Hepatocyte (in vitro differentiated cells): Measurements from ENCODE around the gene EXOC8. TPM values are rescaled to one million over a fixed set of nuclear protein-coding genes. Genes with fewer than 3 reads are reported as not detected.
A peak's percentile ranks its signal among the peaks of the same experiment; 100 is the strongest.

Source experiments
- DNase-seq: peaks from one replicate; pipeline ENCODE4 v3.0.0-alpha.2; 2016; ENCODE audit warnings: low spot score
- H2AFZ ChIP-seq: fragments of 200-600 bp; sonication (generic); 2 replicates; pipeline ENCODE4 v1.6.0; 2016; ENCODE audit warnings: antibody characterized with exemption, mild to moderate bottlenecking
- H3K27ac ChIP-seq: fragments of 200-600 bp; sonication (generic); 2 replicates; pipeline ENCODE4 v1.5.1; 2016; ENCODE audit warnings: mild to moderate bottlenecking
- H3K27me3 ChIP-seq: fragments of 200-600 bp; sonication (generic); 2 replicates; pipeline ENCODE4 v1.6.1; 2016
- H3K36me3 ChIP-seq: fragments of 200-600 bp; sonication (generic); replicated peaks from 2 replicates; pipeline ENCODE4 v1.5.1; 2016; ENCODE audit warnings: low read depth; ENCODE audit not compliant: insufficient read depth
- H3K4me1 ChIP-seq: fragments of 200-600 bp; sonication (generic); 2 replicates; pipeline ENCODE4 v1.5.1; 2016; ENCODE audit warnings: mild to moderate bottlenecking, moderate library complexity; ENCODE audit not compliant: insufficient read depth
- H3K4me2 ChIP-seq: fragments of 200-600 bp; sonication (generic); 2 replicates; pipeline ENCODE4 v1.6.0; 2016
- H3K4me3 ChIP-seq: fragments of 200-600 bp; sonication (generic); 2 replicates; pipeline ENCODE4 v1.5.1; 2016; ENCODE audit warnings: mild to moderate bottlenecking
- H3K79me2 ChIP-seq: fragments of 200-600 bp; sonication (generic); 2 replicates; pipeline ENCODE4 v1.6.0; 2017; ENCODE audit warnings: mild to moderate bottlenecking
- H3K9me2 ChIP-seq: fragments of 200-600 bp; sonication (generic); replicated peaks from 2 replicates; pipeline ENCODE4 v1.6.0; 2017; ENCODE audit warnings: mild to moderate bottlenecking; ENCODE audit not compliant: insufficient read depth
- H3K9me3 ChIP-seq: fragments of 200-600 bp; sonication (generic); 2 replicates; pipeline ENCODE4 v1.5.1; 2016; ENCODE audit warnings: low read depth, mild to moderate bottlenecking
- H4K20me1 ChIP-seq: fragments of 200-600 bp; sonication (generic); 2 replicates; pipeline ENCODE4 v1.6.0; 2016; ENCODE audit warnings: mild to moderate bottlenecking; ENCODE audit not compliant: insufficient read depth, poor library complexity, severe bottlenecking
- EZH2 ChIP-seq: fragments of 200-600 bp; sonication (generic); IDR thresholded peaks from 2 replicates; pipeline ENCODE4 v1.6.1; 2016; ENCODE audit warnings: antibody characterized with exemption, mild to moderate bottlenecking, borderline replicate concordance
- EZH2phosphoT487 ChIP-seq: fragments of 200-600 bp; sonication (generic); IDR thresholded peaks from one replicate; pipeline ENCODE4 v1.6.1; 2018; ENCODE audit warnings: antibody characterized with exemption, mild to moderate bottlenecking, low read depth, moderate library complexity; ENCODE audit not compliant: unreplicated experiment, severe bottlenecking
- WGBS: methylation state at CpG from one replicate; pipeline ENCODE4 v1.1.6; 2016; ENCODE audit warnings: low lambda C conversion rate; ENCODE audit errors: missing lambda C conversion rate; 5-methylcytosine and 5-hydroxymethylcytosine counted together
- polyA plus RNA-seq: library from polyadenylated mRNA; unstranded; fragments of >200 nt; fragmentation: Nextera tagmentation; extraction: Ambion mirVana; gene quantifications from 2 replicates; pipeline ENCODE4 v1.2.1, GENCODE V29; 2016
- total RNA-seq: library from RNA; depleted of rRNA; stranded (reverse); fragments of >200 nt; gene quantifications from 2 replicates; pipeline ENCODE4 v1.2.3, GENCODE V29; 2014
- TF ChIP-seq, protein P1 (sequence below): fragments of 200-600 bp; sonication (generic); IDR thresholded peaks from 2 replicates; pipeline ENCODE4 v1.5.1; 2016; ENCODE audit warnings: antibody characterized with exemption, mild to moderate bottlenecking; ENCODE audit not compliant: poor library complexity

EXOC8 gene
- total and polyA plus RNA-seq, 2 experiments from 2014 or later = 3.2 to 23.4 TPM

DNA sequence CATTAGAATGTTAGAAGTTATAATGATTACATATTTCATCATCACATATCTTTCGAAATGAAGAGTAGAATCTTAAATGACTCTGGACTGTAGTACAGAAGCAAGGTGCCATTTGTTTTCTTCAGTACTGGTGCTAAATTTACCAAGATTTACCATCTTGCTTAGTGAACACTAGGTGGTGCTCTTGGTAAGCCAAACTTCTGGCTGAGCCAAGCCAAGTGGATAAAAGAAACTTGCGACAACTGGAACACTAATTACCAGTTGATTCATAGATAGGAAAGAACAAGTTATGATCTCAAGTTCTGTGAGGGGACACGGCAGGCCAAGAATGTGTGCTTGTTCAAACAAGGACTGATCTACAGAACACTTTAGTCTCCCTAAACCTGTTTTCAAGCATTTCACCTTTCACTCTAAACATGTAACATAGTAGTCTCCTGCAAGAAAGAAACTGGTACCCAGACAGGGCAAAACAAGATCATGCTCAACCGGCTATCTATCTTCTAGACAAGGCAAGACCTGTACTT lies 20.2 kb upstream of the EXOC8 start:
- no peaks in the 10 kb centered on the region for H3K27me3 ChIP-seq
- H4K20me1 ChIP-seq = no peaks in the 10 kb centered on the region
- H3K9me2 ChIP-seq = no peaks in the 10 kb centered on the region
- WGBS = 21% methylated on average over 4 of the region's 4 CpGs
- no peak for TF ChIP-seq EZH2
- TF ChIP-seq, protein P1, sequence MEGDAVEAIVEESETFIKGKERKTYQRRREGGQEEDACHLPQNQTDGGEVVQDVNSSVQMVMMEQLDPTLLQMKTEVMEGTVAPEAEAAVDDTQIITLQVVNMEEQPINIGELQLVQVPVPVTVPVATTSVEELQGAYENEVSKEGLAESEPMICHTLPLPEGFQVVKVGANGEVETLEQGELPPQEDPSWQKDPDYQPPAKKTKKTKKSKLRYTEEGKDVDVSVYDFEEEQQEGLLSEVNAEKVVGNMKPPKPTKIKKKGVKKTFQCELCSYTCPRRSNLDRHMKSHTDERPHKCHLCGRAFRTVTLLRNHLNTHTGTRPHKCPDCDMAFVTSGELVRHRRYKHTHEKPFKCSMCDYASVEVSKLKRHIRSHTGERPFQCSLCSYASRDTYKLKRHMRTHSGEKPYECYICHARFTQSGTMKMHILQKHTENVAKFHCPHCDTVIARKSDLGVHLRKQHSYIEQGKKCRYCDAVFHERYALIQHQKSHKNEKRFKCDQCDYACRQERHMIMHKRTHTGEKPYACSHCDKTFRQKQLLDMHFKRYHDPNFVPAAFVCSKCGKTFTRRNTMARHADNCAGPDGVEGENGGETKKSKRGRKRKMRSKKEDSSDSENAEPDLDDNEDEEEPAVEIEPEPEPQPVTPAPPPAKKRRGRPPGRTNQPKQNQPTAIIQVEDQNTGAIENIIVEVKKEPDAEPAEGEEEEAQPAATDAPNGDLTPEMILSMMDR = peak; percentile 80
- no peaks in the 10 kb centered on the region for H3K4me1 ChIP-seq
- H3K27ac ChIP-seq = peak overlapping the region; percentile 13
- H3K9me3 ChIP-seq = no peaks in the 10 kb centered on the region
- H3K4me3 ChIP-seq = no peak overlapping the region
- H3K36me3 ChIP-seq = no peaks in the 10 kb centered on the region
- H3K79me2 ChIP-seq = no peaks in the 10 kb centered on the region
- H2AFZ ChIP-seq = no peak overlapping the region
- peak; percentile 79 for DNase-seq
- peak overlapping the region; percentile 24 for H3K4me2 ChIP-seq

DNA sequence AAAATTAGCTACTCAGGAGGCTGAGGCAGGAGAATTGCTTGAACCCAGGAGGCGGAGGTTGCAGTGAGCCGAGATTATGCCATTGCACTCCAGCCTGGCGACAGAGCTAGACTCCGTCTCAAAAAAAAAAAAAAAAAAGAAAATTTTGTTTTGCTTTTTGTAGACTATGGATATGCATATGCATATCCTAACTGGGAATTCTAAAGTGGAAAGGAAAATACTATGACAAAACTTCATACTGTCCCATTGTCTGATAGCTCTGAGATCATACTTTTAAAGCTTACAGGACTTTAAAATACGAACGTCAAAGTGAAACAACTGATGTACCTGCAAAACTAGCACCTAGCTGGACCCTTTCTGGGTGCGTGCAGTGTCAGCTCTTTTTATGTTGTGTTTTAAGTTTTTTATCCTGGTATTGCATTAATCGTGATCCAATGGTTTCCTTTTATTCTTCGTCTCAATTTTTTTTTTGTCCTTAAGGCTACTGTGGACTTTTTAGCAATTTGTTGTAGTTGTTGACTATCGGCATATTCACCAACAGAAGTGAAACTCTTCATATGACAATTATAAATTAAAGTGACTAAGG lies 19.6 kb upstream of the EXOC8 start:
- Histone ChIP-seq H3K4me2 (no peak overlapping the region), H3K4me3 (no peak overlapping the region), H3K4me1 (no peaks in the 10 kb centered on the region), H3K9me2 (no peaks in the 10 kb centered on the region), H3K79me2 (no peaks in the 10 kb centered on the region), H3K36me3 (no peaks in the 10 kb centered on the region), H4K20me1 (no peaks in the 10 kb centered on the region), H3K9me3 (no peaks in the 10 kb centered on the region), H3K27ac (no peak overlapping the region), H3K27me3 (no peaks in the 10 kb centered on the region), H2AFZ (no peak overlapping the region)
- TF ChIP-seq EZH2 (no peak), EZH2phosphoT487 (no peak)
- TF ChIP-seq, protein P1 = no peak
- no peak for DNase-seq
- WGBS = 86% methylated on average over 10 of the region's 10 CpGs

DNA sequence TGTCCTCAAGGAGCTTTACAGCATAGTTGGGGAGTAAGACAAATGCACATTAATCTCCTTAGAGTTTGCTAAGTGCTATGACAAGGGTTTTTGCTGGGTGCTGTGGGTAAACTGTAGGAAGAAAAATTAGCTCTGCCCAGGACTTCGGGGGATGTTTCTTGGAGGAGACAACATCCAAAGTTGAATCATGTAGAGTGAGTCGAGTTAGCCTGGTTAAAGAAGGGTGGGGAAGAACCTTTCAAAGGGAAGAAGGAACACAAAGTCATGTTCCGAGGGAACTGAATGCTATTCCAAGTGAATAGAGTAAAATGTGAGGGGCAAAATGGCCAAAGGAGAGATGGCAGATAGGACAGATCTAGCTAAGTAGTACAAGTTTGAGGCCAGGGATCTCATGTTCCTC lies 17.5 kb upstream of the EXOC8 start:
- H3K4me3 ChIP-seq = no peak overlapping the region
- H3K4me2 ChIP-seq = no peak overlapping the region
- H3K79me2 ChIP-seq = no peaks in the 10 kb centered on the region
- H3K4me1 ChIP-seq = no peaks in the 10 kb centered on the region
- no peaks in the 10 kb centered on the region for H3K36me3 ChIP-seq
- peak overlapping the region; percentile 6 for H3K27ac ChIP-seq
- WGBS = 91% methylated on average over 3 of the region's 3 CpGs
- TF ChIP-seq EZH2phosphoT487 (no peak), EZH2 (no peak)
- TF ChIP-seq, protein P1 = no peak
- H3K9me2 ChIP-seq = no peaks in the 10 kb centered on the region
- H4K20me1 ChIP-seq = no peaks in the 10 kb centered on the region
- no peak overlapping the region for H2AFZ ChIP-seq
- H3K9me3 ChIP-seq = no peaks in the 10 kb centered on the region
- no peaks in the 10 kb centered on the region for H3K27me3 ChIP-seq
- DNase-seq = no peak
